GM23338 (cell line): Measurements from ENCODE around the gene ANO1. TPM values are rescaled to one million over a fixed set of nuclear protein-coding genes. Genes with fewer than 3 reads are reported as not detected.

Source experiments
- ATAC-seq: fragments of 200-7000 bp; cut with Tn5 transposase; 3 replicates; pipeline ENCODE4 v1.9.1; 2020
- DNase-seq: peaks from one replicate; pipeline ENCODE4 v3.0.0-alpha.2; 2015; ENCODE audit warnings: low spot score
- H2AFZ ChIP-seq: fragments of 200-600 bp; sonication (generic); 2 replicates; pipeline ENCODE4 v1.8.0; 2016; ENCODE audit warnings: antibody characterized with exemption, mild to moderate bottlenecking, moderate library complexity
- H3F3A ChIP-seq: fragments of 200-600 bp; sonication (generic); replicated peaks from 2 replicates; pipeline ENCODE4 v1.8.0; 2017; ENCODE audit warnings: antibody characterized with exemption, mixed run types, low read depth
- H3K27ac ChIP-seq: fragments of 200-600 bp; sonication (generic); 2 replicates; pipeline ENCODE4 v1.6.1; 2016; ENCODE audit warnings: low read depth
- H3K27me3 ChIP-seq: fragments of 200-600 bp; sonication (generic); 2 replicates; pipeline ENCODE4 v1.8.0; 2016; ENCODE audit warnings: mild to moderate bottlenecking, mixed run types, moderate library complexity; ENCODE audit not compliant: insufficient read depth
- H3K36me3 ChIP-seq: fragments of 200-600 bp; sonication (generic); 2 replicates; pipeline ENCODE4 v1.8.0; 2016; ENCODE audit warnings: mild to moderate bottlenecking; ENCODE audit not compliant: insufficient read depth
- H3K4me1 ChIP-seq: fragments of 200-600 bp; sonication (generic); 2 replicates; pipeline ENCODE4 v1.8.0; 2016; ENCODE audit warnings: mild to moderate bottlenecking, moderate library complexity; ENCODE audit not compliant: insufficient read depth
- H3K4me2 ChIP-seq: fragments of 200-600 bp; sonication (generic); 2 replicates; pipeline ENCODE4 v1.7.1; 2017; ENCODE audit warnings: mixed run types
- H3K4me3 ChIP-seq: fragments of 200-600 bp; sonication (generic); 2 replicates; pipeline ENCODE4 v1.6.1; 2016; ENCODE audit warnings: mixed run types
- H3K79me2 ChIP-seq: fragments of 200-600 bp; sonication (generic); replicated peaks from 2 replicates; pipeline ENCODE4 v1.8.0; 2017; ENCODE audit warnings: mild to moderate bottlenecking; ENCODE audit not compliant: insufficient read depth
- H3K9me2 ChIP-seq: fragments of 200-600 bp; sonication (generic); 2 replicates; pipeline ENCODE4 v1.8.0; 2017; ENCODE audit not compliant: insufficient read depth
- H4K20me1 ChIP-seq: fragments of 200-600 bp; sonication (generic); replicated peaks from 2 replicates; pipeline ENCODE4 v1.8.0; 2017; ENCODE audit warnings: mild to moderate bottlenecking; ENCODE audit not compliant: insufficient read depth
- H3K27ac Mint-ChIP-seq: 2 replicates; pipeline ENCODE4 v1.8.0; 2020; ENCODE audit warnings: inconsistent platforms, mild to moderate bottlenecking, moderate library complexity, mixed read lengths
- H3K27me3 Mint-ChIP-seq: 3 replicates; pipeline ENCODE4 v1.8.0; 2022; ENCODE audit warnings: low read depth, mild to moderate bottlenecking, moderate library complexity, mixed read lengths, inconsistent platforms; ENCODE audit not compliant: insufficient read depth, poor library complexity
- H3K36me3 Mint-ChIP-seq: 3 replicates; pipeline ENCODE4 v1.8.0; 2021; ENCODE audit warnings: low read depth, mild to moderate bottlenecking, inconsistent platforms, moderate library complexity, mixed read lengths
- H3K4me1 Mint-ChIP-seq: 3 replicates; pipeline ENCODE4 v1.8.0; 2020; ENCODE audit warnings: mild to moderate bottlenecking, inconsistent platforms, mixed read lengths
- H3K4me3 Mint-ChIP-seq: 3 replicates; pipeline ENCODE4 v1.8.0; 2021; ENCODE audit warnings: moderate library complexity, mild to moderate bottlenecking, inconsistent platforms, mixed read lengths
- H3K9me3 Mint-ChIP-seq: 3 replicates; pipeline ENCODE4 v1.8.0; 2020; ENCODE audit warnings: moderate library complexity, mild to moderate bottlenecking, inconsistent platforms, mixed read lengths
- CREB1 ChIP-seq: fragments of 250-450 bp; sonication (Bioruptor Pico); IDR thresholded peaks from 2 replicates; pipeline ENCODE4 v1.5.0; 2020; ENCODE audit warnings: low read depth, mild to moderate bottlenecking, moderate library complexity
- CTCF ChIP-seq, 2 experiments: fragments of 200-600 bp in 1 of 2; sonication (generic) in 1 of 2; conservative IDR thresholded peaks; 2 replicates each; pipeline versions ENCODE4 v1.5.1 to v1.6.1; 2016 to 2017; ENCODE audit warnings: antibody characterized with exemption in 2 of 2, low read depth in 2 of 2, mild to moderate bottlenecking in 2 of 2, moderate library complexity in 1 of 2
- ETS1 ChIP-seq: IDR thresholded peaks from 2 replicates; pipeline ENCODE4 v1.6.1; 2016; ENCODE audit warnings: antibody characterized with exemption
- EZH2 ChIP-seq: fragments of 200-600 bp; sonication (generic); IDR thresholded peaks from one replicate; pipeline ENCODE4 v1.8.0; 2017; ENCODE audit warnings: antibody characterized with exemption, mild to moderate bottlenecking, low read depth; ENCODE audit not compliant: unreplicated experiment
- EZH2phosphoT487 ChIP-seq: fragments of 200-600 bp; sonication (generic); IDR thresholded peaks from one replicate; pipeline ENCODE4 v1.8.1; 2018; ENCODE audit warnings: antibody characterized with exemption; ENCODE audit not compliant: unreplicated experiment
- JUNB ChIP-seq: IDR thresholded peaks from one replicate; pipeline ENCODE4 v1.6.1; 2016; ENCODE audit warnings: antibody characterized with exemption; ENCODE audit not compliant: unreplicated experiment
- NANOG ChIP-seq: IDR thresholded peaks from 2 replicates; pipeline ENCODE4 v1.6.1; 2016; ENCODE audit warnings: antibody characterized with exemption, borderline replicate concordance
- POLR2AphosphoS5 ChIP-seq: IDR thresholded peaks from 2 replicates; pipeline ENCODE4 v1.6.1; 2016; ENCODE audit warnings: antibody characterized with exemption, low read depth
- REST ChIP-seq: IDR thresholded peaks from one replicate; pipeline ENCODE4 v1.6.1; 2018; ENCODE audit warnings: antibody characterized with exemption; ENCODE audit not compliant: unreplicated experiment
- STAT1 ChIP-seq: IDR thresholded peaks from one replicate; pipeline ENCODE4 v1.6.1; 2016; ENCODE audit warnings: antibody characterized with exemption; ENCODE audit not compliant: unreplicated experiment
- ZNF114 ChIP-seq: fragments of 250-450 bp; sonication (Bioruptor Pico); IDR thresholded peaks from 2 replicates; pipeline ENCODE4 v1.5.0; 2020; ENCODE audit warnings: mild to moderate bottlenecking, moderate library complexity
- ZNF331 ChIP-seq: fragments of 250-450 bp; sonication (Bioruptor Pico); IDR thresholded peaks from 2 replicates; pipeline ENCODE4 v1.5.0; 2020; ENCODE audit warnings: low read depth, mild to moderate bottlenecking, moderate library complexity
- ZNF462 ChIP-seq: fragments of 250-450 bp; sonication (Bioruptor Pico); IDR thresholded peaks from 2 replicates; pipeline ENCODE4 v1.5.0; 2020; ENCODE audit warnings: mild to moderate bottlenecking, moderate library complexity
- polyA plus RNA-seq: library from polyadenylated mRNA; unstranded; fragments of >200 nt; fragmentation: Nextera tagmentation; extraction: Ambion mirVana; gene quantifications from 2 replicates; pipeline ENCODE4 v1.2.1, GENCODE V29; 2016
- total RNA-seq: library from RNA; depleted of rRNA; stranded (reverse); fragments of >200 nt; shearing (Covaris generic); gene quantifications from 2 replicates; pipeline ENCODE4 v1.2.3, GENCODE V29; 2014

ANO1 gene
- total and polyA plus RNA-seq, 2 experiments from 2014 or later = 1.4 to 3.4 TPM

- DNase-seq (no peak), ATAC-seq (no peak)
- no peak overlapping the region for H3K4me3 Mint-ChIP-seq
- no peak overlapping the region for H3K4me3 ChIP-seq
- no peak overlapping the region for H3K4me2 ChIP-seq
- H3K27ac Mint-ChIP-seq = no peak overlapping the region
- peaks cover 5% of the 10 kb centered on the region for H3K27me3 Mint-ChIP-seq
- H3K4me1 Mint-ChIP-seq = peaks cover 10% of the 10 kb centered on the region; the same call in 2 of the 3 replicates
- no peaks in the 10 kb centered on the region; the same call in 1 of the 2 replicates for H4K20me1 ChIP-seq
- no peaks in the 10 kb centered on the region for H3K36me3 ChIP-seq
- TF ChIP-seq STAT1 (no peak), ETS1 (no peak), JUNB (no peak), ZNF462 (CRISPR knock-in tag) (no peak), ZNF114 (CRISPR knock-in tag) (no peak), CREB1 (CRISPR knock-in tag) (no peak), REST (no peak), ZNF331 (CRISPR knock-in tag) (no peak), POLR2AphosphoS5 (no peak), EZH2 (no peak), CTCF (conservative IDR thresholded peaks at IDR 0.05; ENCODE audit: low read depth in 2 of 2) (no peak), EZH2phosphoT487 (no peak), NANOG (no peak)
- peaks cover 12% of the 10 kb centered on the region for H3K36me3 Mint-ChIP-seq
- no peaks in the 10 kb centered on the region for H3K27me3 ChIP-seq
- H2AFZ ChIP-seq = no peak overlapping the region
- peaks cover 23% of the 10 kb centered on the region for H3K9me3 Mint-ChIP-seq
- H3K27ac ChIP-seq = no peak overlapping the region
- H3K9me2 ChIP-seq = no peaks in the 10 kb centered on the region
- H3K4me1 ChIP-seq = no peaks in the 10 kb centered on the region
- H3F3A ChIP-seq = no peaks in the 10 kb centered on the region
- no peaks in the 10 kb centered on the region for H3K79me2 ChIP-seq
Measured at GRCh38 chr11:70033711-70034070, 44.4 kb upstream of the ANO1 start.
